ENCODE data around the gene ADAM19.
A peak's percentile ranks its signal among the peaks of the same experiment; 100 is the strongest.

Gene ADAM19

DNA sequence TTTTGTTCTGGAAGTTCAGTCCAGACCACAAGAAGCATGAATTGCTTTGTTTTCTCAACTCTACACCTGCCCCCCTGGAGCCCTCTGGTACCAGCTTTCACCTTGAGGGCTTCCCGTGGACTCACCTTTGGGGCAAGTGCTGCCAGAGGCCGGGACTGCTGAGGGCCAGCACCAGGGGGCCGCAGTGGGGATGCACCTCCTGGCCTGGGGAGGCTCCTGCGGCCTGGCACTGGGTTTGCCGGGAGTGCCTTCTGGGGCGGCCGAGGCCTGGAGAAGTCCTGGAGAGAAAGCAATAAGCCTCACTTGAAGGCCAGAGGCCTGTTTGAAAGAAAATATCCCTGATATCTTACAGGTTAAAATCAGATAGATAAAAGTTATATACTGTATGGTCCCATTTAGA lies 93.9 kb downstream of the ADAM19 start:
- Histone ChIP-seq H3K9ac (no peak overlapping the region), H3K4me3 (no peak overlapping the region), H3K27ac (no peak overlapping the region), H3K36me3 (0 out of 2 replicates have a peak, but pooled peaks cover 4% of the 10 kb centered on the region), H3K4me2 (no peak overlapping the region), H4K20me1 (no peaks in the 10 kb centered on the region), H3K4me1 (peaks cover 33% of the 10 kb centered on the region), H3K27me3 (no peaks in the 10 kb centered on the region), H3K9me3 (no peaks in the 10 kb centered on the region)
- no peak for TF ChIP-seq Cebpa-rat (IDR thresholded peaks at IDR 0.05)

DNA sequence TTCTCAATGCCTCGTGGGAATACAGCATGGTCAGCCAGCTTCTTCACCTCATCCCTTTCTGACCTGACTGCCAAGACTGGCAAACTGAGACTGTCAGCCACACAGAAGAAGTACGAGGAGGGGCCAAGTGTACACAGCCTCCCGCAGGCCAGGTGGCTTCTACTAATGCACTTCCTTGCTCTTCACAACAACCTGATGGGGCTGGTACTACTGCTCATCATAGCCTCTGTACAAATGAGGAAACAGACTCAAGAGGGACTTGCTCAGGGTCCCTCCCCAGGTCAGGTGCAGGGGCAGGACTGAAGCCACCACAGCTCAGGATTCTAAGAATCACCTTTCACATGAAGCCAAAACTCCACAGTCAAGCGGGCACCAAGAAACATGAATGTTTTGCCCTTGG lies 94.3 kb downstream of the ADAM19 start:
- H3K36me3 ChIP-seq: 0 out of 2 replicates have a peak, but pooled peaks cover 4% of the 10 kb centered on the region
- H3K9ac ChIP-seq: no peak overlapping the region
- no peaks in the 10 kb centered on the region for H3K9me3 ChIP-seq
- no peak for TF ChIP-seq Cebpa-rat (IDR thresholded peaks at IDR 0.05)
- H4K20me1 ChIP-seq: no peaks in the 10 kb centered on the region
- no peak overlapping the region for H3K27ac ChIP-seq
- H3K4me1 ChIP-seq: peaks cover 29% of the 10 kb centered on the region
- no peaks in the 10 kb centered on the region for H3K27me3 ChIP-seq
- no peak overlapping the region for H3K4me3 ChIP-seq
- H3K4me2 ChIP-seq: no peak overlapping the region

DNA sequence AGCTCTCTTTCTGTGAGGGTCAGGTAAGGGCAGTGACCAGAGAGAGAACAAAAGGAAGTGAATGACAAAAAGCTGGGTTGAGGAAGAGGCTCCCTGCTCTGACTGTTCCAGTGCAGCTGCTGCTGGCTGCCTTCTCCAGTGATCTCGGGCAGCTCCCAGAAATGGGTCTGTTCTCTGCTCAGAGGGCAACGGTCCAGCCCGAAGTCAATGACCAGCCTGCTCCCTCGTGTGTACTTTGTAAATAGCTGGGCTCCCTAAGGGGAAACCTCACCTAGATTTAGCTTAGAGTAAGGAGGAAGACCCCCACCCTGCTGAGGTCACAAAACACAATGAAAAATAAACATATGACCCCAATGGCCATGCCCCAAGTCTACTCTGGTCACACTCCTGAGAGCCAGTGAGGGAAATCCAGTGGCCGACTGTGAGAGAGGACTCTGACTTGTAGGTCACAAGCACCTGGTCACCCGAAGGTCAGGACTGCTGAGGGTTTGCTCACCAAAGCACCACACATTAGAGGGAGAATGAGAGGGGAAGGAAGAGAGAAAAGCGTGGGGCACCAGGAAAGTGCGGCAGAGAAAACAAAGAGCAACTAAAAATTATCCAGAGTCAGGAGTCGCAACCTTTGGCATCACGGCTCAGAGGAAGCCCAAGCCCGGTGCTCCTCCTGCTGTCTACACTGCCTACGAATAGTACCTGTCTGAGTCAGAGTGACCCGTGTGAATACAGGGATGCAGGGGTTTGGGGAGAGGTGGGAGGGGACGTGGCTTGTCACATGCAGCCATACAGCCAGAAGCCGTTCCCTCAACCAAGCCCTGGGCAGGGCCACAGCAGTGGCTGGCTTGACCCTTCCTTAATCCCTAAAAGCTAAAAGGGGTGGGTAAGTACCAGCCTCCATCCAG lies 95.7 kb downstream of the ADAM19 start:
- Histone ChIP-seq H3K4me1 (peaks cover 15% of the 10 kb centered on the region), H3K4me3 (no peak overlapping the region), H3K27me3 (no peaks in the 10 kb centered on the region), H3K4me2 (no peak overlapping the region), H3K27ac (no peak overlapping the region), H4K20me1 (no peaks in the 10 kb centered on the region), H3K9me3 (no peaks in the 10 kb centered on the region), H3K9ac (no peak overlapping the region), H3K36me3 (0 out of 2 replicates have a peak, but pooled peaks cover 4% of the 10 kb centered on the region)
- TF ChIP-seq Cebpa-rat (IDR thresholded peaks at IDR 0.05): no peak

DNA sequence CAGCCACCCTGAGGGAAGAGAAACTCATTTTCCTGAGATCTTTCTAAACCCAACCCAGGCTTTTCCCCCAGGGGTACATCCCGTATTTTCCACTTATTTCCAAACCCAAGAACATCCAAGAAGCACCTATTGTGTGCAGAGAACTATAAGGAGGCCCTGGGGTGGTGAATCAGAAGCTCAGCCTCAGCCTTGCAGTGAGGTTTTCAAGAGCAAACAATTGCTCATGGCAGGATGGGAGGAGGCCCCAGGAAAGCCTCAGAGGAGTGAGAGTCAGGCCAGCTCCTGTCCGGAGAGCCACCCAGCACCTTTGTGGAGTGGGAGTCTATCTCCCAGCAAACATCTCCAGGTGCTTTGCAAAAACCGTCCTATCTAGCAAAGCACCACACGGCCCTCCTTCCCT lies 96.4 kb downstream of the ADAM19 start:
- H3K36me3 ChIP-seq: 0 out of 2 replicates have a peak, but pooled peaks cover 4% of the 10 kb centered on the region
- no peak overlapping the region for H3K4me2 ChIP-seq
- no peak overlapping the region for H3K4me3 ChIP-seq
- H3K9me3 ChIP-seq: no peaks in the 10 kb centered on the region
- no peak overlapping the region for H3K27ac ChIP-seq
- no peak for TF ChIP-seq Cebpa-rat (IDR thresholded peaks at IDR 0.05)
- peaks cover 8% of the 10 kb centered on the region for H3K4me1 ChIP-seq
- H4K20me1 ChIP-seq: no peaks in the 10 kb centered on the region
- no peak overlapping the region for H3K9ac ChIP-seq
- no peaks in the 10 kb centered on the region for H3K27me3 ChIP-seq

DNA sequence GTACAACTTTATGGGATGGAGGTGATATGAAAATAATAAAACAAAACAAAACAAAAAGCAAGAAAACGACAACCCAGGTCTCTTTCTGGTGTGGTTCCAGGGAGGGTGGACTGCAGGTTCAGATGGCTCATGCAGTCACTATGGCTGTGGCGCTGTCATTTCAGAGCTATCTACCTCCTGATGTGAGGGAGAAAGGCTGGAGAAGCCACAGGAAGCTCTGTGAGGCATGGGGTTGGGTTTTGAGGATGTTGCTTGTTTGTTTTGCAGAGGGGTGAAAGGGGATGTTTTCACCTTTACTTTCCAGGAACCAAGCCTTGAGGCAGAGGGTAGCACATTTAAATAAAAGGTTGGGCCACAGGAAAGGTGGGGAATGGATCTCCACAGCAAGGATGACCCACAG lies 96.8 kb downstream of the ADAM19 start:
- no peak overlapping the region for H3K27ac ChIP-seq
- no peak overlapping the region for H3K9ac ChIP-seq
- 0 out of 2 replicates have a peak, but pooled peaks cover 4% of the 10 kb centered on the region for H3K36me3 ChIP-seq

DNA sequence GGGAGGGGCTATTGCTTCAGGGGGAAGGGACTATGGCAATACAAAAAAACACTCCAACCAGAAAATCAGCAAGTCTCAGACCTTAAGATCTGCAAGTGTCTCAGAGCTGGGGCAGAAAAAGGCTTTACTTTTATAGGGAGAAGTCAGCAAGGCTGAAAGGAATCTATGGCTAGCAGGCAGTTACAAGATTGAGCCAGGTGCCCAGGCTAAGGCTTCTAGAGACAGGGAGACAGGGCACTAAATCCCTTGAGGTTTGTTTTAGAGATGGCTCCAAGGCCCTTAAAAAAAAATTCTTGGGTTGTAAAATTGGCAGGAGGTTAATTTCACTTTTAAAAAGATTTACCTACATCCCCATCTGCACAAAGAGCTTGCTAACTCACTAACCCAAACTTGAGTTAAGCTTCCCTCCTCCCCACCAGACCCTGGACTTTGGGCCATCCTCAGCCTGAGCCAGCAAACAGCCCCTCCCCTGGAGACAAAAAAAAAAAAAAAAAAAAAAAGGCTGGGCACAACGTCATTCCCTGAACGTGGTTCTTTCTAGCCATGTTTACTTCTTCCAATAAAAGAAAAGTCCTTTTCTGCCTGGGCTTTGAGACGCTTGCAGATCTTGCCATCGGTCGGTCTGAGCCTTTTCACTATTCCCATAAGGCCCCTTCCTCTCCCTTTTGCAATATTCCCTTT lies 97.6 kb downstream of the ADAM19 start:
- H3K4me2 ChIP-seq: 0 out of 2 replicates have a peak overlapping the region, but pooled peaks have one; percentile 3
- no peak overlapping the region for H3K4me3 ChIP-seq
- H3K27ac ChIP-seq: no peak overlapping the region
- H3K36me3 ChIP-seq: 0 out of 2 replicates have a peak, but pooled peaks cover 4% of the 10 kb centered on the region
- no peaks in the 10 kb centered on the region for H4K20me1 ChIP-seq
- no peak overlapping the region for H3K9ac ChIP-seq
- H3K9me3 ChIP-seq: no peaks in the 10 kb centered on the region
- no peak for TF ChIP-seq Cebpa-rat (IDR thresholded peaks at IDR 0.05)
- H3K4me1 ChIP-seq: peaks cover 6% of the 10 kb centered on the region; the same call in 1 of the 2 replicates
- H3K27me3 ChIP-seq: no peaks in the 10 kb centered on the region

More for the DNA sequence above, 96.8 kb downstream of the ADAM19 start:
- Histone ChIP-seq H3K4me2 (no peak overlapping the region), H4K20me1 (no peaks in the 10 kb centered on the region), H3K9me3 (no peaks in the 10 kb centered on the region), H3K4me3 (no peak overlapping the region), H3K27me3 (no peaks in the 10 kb centered on the region), H3K4me1 (peaks cover 6% of the 10 kb centered on the region; the same call in 1 of the 2 replicates)
- TF ChIP-seq Cebpa-rat (IDR thresholded peaks at IDR 0.05): no peak

DNA sequence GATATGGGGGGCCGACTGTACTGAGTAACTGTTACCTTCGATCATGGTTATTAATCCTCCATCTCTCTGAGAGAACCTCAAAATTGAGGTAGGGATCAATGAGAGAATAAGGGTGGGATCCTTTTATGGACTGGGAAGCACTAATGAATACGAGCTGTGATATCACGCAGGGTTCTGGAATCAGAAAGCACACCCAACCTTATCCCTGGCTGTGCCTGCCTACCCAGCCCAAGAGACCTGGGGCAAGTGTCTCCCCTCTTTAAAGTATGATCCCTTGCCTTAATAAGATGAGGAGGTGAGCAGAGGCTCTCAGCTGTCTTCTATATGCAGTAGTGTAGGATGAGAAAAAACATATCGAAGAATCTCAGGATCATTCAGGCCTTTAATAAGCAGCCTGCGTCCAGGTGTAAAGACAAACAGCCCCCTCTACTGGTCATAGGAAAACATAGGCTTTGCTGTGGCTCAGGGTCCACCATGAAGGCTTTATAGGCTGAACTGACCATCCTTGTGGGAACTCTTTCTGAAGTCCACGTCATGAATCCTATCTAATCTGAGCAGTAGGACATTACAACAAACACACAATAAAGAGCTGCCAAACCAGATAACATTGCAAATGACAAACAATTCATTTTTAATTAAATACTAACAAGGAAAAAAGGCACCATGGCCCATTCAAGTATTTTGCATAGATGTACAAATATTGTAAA lies 98.7 kb downstream of the ADAM19 start:
- Histone ChIP-seq H3K4me3 (no peak overlapping the region), H3K4me1 (peaks cover 6% of the 10 kb centered on the region; the same call in 1 of the 2 replicates), H3K9ac (no peak overlapping the region), H3K9me3 (no peaks in the 10 kb centered on the region), H3K27ac (no peak overlapping the region), H3K36me3 (0 out of 2 replicates have a peak, but pooled peaks cover 4% of the 10 kb centered on the region), H3K4me2 (no peak overlapping the region), H3K27me3 (no peaks in the 10 kb centered on the region), H4K20me1 (no peaks in the 10 kb centered on the region)
- no peak for TF ChIP-seq Cebpa-rat (IDR thresholded peaks at IDR 0.05)

DNA sequence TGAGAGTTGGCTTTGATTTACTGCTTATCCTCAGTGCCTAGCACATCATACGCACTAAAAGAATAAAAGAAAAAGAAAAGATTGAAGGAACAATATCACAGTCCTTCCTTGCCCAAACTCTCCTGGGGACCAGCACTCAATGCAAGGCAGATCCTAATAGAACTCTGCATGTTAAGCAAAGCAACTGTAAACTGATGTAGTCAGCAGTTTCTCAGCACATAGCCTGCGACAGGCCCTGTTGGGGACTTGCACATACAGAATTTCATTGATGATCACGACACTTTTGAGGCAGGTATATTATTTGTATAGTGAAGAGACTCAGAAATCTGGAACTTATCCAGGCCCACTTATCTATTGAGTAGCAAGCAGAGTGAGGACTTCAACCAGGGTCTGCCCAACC lies 100.1 kb downstream of the ADAM19 start:
- H3K4me1 ChIP-seq: peaks cover 6% of the 10 kb centered on the region; the same call in 1 of the 2 replicates
- no peak overlapping the region for H3K4me2 ChIP-seq
- no peak for TF ChIP-seq Cebpa-rat (IDR thresholded peaks at IDR 0.05)
- no peak overlapping the region for H3K27ac ChIP-seq
- no peak overlapping the region for H3K9ac ChIP-seq
- no peaks in the 10 kb centered on the region for H3K27me3 ChIP-seq
- no peak overlapping the region for H3K4me3 ChIP-seq
- no peaks in the 10 kb centered on the region for H4K20me1 ChIP-seq
- H3K36me3 ChIP-seq: no peaks in the 10 kb centered on the region
- H3K9me3 ChIP-seq: no peaks in the 10 kb centered on the region
